Body of pancreas (tissue), 4 donors: ENCODE results near the gene LTBP3.
A peak's percentile ranks its signal among the peaks of the same experiment; 100 is the strongest.

ENCODE experiments used
- POLR2A ChIP-seq, 3 donors: fragments of 450-650 bp; IDR thresholded peaks; one replicate each; pipeline ENCODE4 v1.6.1; 2016; ENCODE audit warnings: antibody characterized with exemption in 3 of 3, mild to moderate bottlenecking in 2 of 3
- TF ChIP-seq, protein P1 (sequence below), 7 experiments: fragments of 450-650 bp in 4 of 7; fragments of 200-600 bp in 3 of 7; sonication (generic) in 3 of 7; IDR thresholded peaks; one replicate each; pipeline ENCODE4 v1.5.1; 2016 to 2019; ENCODE audit warnings: antibody characterized with exemption in 7 of 7

DNA sequence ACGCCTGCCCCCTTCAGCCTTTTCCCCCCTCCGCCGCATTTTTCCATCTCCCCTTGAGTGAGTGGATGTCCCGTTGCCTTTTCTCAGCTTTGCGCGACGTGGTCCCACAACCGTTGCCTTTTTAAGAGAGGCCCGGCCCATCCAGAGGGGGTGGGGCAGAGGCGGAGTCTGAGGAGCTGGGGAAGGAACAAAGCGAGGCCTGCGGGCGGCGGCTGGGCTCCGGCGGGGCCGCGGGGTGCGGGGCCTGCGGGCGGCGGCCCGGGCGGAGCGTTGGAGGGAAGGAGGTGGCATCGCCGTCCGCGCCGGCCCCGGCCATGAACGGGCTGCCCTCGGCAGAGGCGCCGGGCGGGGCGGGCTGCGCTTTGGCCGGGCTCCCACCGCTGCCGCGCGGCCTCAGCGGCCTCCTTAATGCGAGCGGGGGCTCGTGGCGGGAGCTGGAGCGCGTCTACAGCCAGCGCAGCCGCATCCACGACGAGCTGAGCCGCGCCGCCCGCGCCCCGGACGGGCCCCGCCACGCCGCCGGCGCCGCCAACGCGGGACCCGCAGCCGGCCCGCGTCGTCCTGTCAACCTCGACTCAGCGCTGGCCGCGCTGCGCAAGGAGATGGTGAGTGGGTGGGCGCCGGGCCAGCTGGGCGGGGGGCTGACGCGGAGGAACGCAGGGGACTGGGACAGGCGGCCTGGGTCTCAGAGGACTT lies 14.3 kb upstream of the LTBP3 start, which contains the start of gene FAM89B:
- TF ChIP-seq POLR2A (IDR thresholded peaks at IDR 0.05), result peak in 2 of 3 donors; percentile 25 to 28
- TF ChIP-seq, protein P1, sequence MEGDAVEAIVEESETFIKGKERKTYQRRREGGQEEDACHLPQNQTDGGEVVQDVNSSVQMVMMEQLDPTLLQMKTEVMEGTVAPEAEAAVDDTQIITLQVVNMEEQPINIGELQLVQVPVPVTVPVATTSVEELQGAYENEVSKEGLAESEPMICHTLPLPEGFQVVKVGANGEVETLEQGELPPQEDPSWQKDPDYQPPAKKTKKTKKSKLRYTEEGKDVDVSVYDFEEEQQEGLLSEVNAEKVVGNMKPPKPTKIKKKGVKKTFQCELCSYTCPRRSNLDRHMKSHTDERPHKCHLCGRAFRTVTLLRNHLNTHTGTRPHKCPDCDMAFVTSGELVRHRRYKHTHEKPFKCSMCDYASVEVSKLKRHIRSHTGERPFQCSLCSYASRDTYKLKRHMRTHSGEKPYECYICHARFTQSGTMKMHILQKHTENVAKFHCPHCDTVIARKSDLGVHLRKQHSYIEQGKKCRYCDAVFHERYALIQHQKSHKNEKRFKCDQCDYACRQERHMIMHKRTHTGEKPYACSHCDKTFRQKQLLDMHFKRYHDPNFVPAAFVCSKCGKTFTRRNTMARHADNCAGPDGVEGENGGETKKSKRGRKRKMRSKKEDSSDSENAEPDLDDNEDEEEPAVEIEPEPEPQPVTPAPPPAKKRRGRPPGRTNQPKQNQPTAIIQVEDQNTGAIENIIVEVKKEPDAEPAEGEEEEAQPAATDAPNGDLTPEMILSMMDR (IDR thresholded peaks at IDR 0.05), result no peak
